Fibroblast of the aortic adventitia (primary cell): ENCODE data around the gene MAP4. TPM values are rescaled to one million over a fixed set of nuclear protein-coding genes. Genes with fewer than 3 reads are reported as not detected.
"Not testable (repeated sequence)": the region's sequence is repeated elsewhere in the genome, so short reads cannot be mapped to it uniquely, and the experiment has no call there.

Experiments used
- DNase-seq: peaks from one replicate; pipeline ENCODE4 v3.0.0-alpha.2; 2010; ENCODE audit warnings: low read depth
- H3K4me3 ChIP-seq: 2 replicates; pipeline ENCODE4 v1.5.1; 2011; ENCODE audit warnings: low read depth, mild to moderate bottlenecking, control low read depth, low read length, moderate library complexity
- total RNA-seq: library from RNA; depleted of rRNA; stranded (reverse); fragments of >200 nt; gene quantifications from 2 replicates; pipeline ENCODE4 v1.2.3, GENCODE V29; 2012; ENCODE audit warnings: low replicate concordance
- TF ChIP-seq, protein P1 (sequence below): IDR thresholded peaks from 2 replicates; pipeline ENCODE4 v1.5.1; 2011; ENCODE audit warnings: mild to moderate bottlenecking, low read length, control low read depth, inconsistent platforms; ENCODE audit not compliant: insufficient read depth

Gene MAP4
- total RNA-seq, 1 donor, result 157 TPM

DNA sequence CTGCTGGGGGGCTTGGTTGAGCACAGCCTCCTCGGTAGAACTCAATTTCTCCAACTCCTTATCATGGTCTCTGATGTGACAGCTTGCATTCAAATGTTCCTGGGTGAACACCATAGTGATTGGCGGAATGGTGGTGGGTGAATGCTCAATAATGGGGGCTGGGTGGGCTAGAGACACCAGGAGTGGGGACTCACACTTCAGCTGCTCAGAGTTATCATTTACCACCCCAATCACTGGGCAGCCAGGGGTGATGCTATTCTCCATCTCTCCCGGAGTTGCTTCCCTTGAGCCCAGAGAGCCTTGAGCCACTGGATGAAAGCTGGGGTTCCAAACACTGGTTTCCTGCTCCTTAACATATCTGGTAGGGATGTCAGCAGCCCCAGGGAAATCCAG, 124.6 kb downstream of the MAP4 start:
- H3K4me3 ChIP-seq, result no peak overlapping the region
- TF ChIP-seq, protein P1, sequence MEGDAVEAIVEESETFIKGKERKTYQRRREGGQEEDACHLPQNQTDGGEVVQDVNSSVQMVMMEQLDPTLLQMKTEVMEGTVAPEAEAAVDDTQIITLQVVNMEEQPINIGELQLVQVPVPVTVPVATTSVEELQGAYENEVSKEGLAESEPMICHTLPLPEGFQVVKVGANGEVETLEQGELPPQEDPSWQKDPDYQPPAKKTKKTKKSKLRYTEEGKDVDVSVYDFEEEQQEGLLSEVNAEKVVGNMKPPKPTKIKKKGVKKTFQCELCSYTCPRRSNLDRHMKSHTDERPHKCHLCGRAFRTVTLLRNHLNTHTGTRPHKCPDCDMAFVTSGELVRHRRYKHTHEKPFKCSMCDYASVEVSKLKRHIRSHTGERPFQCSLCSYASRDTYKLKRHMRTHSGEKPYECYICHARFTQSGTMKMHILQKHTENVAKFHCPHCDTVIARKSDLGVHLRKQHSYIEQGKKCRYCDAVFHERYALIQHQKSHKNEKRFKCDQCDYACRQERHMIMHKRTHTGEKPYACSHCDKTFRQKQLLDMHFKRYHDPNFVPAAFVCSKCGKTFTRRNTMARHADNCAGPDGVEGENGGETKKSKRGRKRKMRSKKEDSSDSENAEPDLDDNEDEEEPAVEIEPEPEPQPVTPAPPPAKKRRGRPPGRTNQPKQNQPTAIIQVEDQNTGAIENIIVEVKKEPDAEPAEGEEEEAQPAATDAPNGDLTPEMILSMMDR, result no peak
- no peak for DNase-seq

DNA sequence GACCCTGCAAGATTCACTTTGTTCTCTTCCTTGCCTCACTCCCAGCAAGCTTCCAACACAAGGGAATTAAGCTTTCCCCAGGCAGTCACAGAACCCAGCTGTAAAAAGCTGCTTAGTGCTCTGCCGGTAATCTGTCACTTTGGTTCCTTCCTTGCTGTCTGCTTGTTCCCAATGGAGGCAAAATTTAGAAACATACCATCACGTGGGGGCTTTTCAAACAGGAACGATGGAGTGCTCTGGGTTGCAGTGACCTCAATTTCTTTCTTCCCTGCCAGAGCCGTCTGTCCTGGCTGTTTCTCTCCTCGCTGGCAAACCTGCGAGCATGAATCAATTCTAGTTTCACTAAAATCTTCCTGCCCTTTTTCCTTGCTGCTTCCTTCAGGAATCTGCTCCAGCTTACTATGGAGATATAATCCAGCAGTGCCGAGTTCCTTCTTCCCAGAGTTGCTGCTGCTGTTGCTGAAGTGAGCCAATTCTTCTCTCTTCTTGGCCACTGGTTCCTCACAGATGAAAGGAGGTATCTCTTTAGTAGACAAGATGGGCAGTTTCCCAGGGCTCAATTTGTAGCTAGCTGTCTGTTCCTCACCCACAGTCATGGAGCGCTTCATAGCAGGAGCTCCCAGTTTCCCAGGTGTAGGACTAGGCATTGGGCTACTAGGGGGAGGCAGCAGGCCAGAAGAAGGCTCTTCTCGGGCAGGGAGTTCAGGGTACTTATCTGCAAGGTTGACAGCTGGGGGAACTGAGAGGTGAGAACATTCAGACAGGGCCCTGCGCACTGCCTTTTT, 125.2 kb downstream of the MAP4 start:
- H3K4me3 ChIP-seq, result no peak overlapping the region
- DNase-seq, result no peak
- TF ChIP-seq, protein P1, result no peak

DNA sequence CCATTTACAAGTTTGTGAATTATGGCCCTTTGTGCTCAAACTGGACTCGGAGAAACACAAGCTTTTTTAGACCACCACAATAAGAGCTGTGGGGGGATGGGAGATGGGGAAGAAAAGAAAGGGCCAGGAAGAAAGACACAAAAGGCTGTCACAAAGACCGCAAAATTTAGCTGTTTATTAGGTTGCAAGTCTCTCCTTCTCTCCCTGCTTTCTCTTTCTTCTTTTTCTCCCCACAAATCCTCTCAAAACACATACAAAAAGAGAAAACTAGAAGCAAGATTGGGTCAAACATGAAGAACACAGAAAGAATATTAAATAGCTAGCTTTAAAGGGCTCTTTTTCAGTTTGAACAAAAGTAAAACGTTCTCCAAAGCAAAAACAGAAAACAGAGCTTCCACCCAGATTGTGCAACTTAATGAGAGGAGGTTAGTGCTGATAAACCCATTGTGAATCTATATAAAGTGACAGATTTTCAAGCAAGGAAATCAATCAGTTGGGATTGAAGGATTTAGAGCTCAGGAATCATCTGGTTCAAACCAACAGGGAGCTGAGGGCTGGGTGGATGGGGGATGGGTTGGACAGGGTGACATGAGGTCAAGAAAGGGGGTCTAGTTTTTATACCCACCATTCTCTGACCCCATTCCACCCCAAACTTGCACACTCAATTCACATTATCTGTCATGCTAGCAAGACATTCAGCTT, 125.9 kb downstream of the MAP4 start:
- no peak for DNase-seq
- TF ChIP-seq, protein P1, result no peak
- H3K4me3 ChIP-seq, result no peak overlapping the region

DNA sequence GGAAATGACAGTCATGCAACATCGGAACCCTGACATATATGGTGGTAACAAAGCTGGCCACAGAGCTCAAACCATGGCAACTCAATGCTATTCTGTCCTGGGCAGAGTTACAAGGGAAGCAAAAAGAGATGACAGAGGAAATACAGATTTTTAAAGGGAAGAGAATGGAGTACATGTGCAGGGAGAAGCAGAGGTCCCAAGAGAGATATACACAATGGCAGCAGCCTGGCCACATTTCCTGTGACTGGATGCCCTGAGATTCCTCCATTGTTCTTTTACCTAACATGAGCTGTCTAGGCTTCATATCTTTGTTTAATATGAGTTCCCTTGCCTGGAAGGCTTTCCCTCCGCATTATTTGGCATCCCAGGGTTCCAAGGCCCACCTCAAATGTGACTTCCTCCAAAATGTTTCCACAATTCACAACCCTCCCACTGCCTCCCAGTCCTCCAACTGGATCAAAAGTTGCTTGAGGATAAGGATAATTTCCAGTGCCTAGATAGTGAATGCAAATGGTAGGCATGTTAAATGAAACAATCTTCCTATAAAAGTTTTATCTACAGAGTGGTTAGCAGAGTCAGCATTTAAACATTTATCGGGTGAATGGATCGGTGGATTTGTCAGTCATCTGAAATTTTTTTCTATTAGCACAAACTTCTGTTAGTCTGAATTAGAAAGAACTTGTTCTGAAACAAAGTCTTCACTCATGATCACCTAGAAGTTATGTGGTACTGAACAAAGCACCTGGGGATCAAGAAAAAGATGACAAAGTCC, 127.0 kb downstream of the MAP4 start:
- no peak overlapping the region for H3K4me3 ChIP-seq
- no peak for DNase-seq
- TF ChIP-seq, protein P1, result no peak

DNA sequence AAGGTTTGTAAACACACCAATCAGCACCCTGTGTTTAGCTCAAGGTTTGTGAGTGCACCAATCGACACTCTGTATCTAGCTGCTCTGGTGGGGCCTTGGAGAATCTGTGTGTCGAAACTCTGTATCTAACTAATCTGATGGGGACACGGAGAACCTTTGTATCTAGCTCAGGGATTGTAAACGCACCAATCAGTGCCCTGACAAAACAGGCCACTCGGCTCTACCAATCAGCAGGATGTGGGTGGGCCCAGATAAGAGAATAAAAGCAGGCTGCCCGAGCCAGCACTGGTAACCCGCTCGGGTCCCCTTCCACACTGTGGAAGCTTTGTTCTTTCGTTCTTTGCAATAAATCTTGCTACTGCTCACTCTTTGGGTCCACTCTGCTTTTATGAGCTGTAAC, 128.2 kb downstream of the MAP4 start:
- H3K4me3 ChIP-seq, DNase-seq: not testable (repeated sequence)

DNA sequence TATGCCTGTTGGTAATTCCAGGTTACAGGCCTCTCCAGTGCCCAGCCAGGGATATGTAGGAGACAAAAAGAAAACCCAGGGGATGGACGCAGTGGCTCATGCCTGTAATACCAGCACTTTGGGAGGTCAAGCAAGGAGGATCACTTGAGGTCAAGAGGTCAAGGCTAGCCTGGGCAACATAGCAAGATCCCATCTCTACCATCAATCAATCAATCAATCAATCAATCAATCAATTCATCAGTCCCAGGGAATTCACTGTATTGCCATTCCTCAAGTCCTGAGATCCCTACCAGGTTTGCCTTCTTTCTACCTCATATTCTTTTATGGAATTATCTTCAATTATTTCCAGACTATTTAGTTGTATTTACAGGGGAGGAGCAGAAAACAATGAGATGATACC, 131.0 kb downstream of the MAP4 start:
- TF ChIP-seq, protein P1, result no peak
- H3K4me3 ChIP-seq, result no peak overlapping the region
- DNase-seq, result no peak

DNA sequence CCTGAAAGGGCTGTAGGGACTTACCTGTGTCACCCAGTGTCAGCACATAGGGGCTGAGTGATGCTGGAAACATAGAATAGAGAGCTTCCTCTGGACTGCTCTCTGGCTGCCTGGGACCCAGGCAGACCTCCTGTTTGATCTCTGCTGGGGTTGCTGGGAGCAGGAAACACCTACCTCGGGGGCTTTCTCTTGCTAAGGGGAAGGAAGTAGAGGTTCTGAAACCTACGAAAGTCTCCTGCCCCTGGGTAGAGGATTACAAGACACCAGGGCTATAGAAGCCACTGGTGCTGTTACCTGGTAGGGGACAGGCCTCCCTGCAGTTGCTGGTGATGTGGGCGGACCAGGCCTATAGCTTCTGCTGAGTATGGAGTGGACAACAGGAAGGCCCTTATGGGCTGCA, 131.6 kb downstream of the MAP4 start:
- no peak overlapping the region for H3K4me3 ChIP-seq
- TF ChIP-seq, protein P1, result no peak
- no peak for DNase-seq
